ENCODE data around the gene PDIA6.

- TF ChIP-seq CTCF (IDR thresholded peaks at IDR 0.05; ENCODE audit: low read length) (no peak), EZH2 (IDR thresholded peaks at IDR 0.05; ENCODE audit: borderline replicate concordance, low read length) (no peak)
These were observed 72.4 kb downstream of the PDIA6 start for GRCh38 chr2:10740226-10740625.
